GM12872 (cell line): ENCODE measurements around the gene RNF225.

Experiments
- TF ChIP-seq, protein P1 (sequence below): IDR thresholded peaks from 3 replicates; pipeline ENCODE4 v1.5.1; 2011; ENCODE audit warnings: low read depth, mild to moderate bottlenecking, low read length, moderate library complexity; ENCODE audit not compliant: insufficient read depth

Gene RNF225

DNA sequence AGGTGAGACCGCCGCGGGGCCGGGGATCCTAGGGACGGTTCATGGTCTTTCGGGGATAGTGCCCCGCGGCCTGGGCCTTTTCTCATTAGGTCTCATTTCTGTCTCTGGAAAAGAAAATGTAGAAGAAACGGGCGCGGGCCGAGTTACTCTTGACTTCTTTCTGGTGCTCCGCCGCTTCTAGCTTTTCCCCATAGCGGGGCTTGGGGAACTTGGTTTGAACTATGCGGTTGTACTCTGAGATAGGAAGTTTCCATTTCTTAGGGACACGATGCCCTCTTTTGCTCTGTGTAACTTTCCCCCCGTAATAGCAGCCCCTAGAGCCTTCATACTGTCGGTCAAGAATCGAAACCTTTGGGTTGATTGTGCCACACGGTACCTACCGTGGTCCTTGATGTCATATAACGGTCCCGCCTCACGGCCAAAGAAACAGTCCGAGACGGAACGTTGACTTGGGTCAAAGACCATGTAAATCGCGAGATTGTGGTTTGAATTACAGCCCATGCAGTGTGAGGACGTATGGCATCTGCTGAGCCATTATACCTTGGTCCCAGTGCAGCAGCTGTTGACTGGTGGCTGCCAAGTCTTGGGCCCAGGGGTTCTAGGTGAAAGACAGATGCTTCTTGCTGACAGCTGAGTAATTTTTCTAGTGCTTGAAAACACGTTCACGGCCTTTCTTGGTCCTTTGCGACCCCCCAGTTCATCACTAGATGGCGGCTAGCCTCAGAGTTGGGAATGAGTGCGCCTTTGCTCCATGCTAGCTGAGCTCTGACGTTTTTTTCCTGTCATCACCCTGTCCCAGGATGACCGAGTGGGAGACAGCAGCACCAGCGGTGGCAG lies 7.9 kb upstream of the RNF225 start:
- TF ChIP-seq, protein P1, sequence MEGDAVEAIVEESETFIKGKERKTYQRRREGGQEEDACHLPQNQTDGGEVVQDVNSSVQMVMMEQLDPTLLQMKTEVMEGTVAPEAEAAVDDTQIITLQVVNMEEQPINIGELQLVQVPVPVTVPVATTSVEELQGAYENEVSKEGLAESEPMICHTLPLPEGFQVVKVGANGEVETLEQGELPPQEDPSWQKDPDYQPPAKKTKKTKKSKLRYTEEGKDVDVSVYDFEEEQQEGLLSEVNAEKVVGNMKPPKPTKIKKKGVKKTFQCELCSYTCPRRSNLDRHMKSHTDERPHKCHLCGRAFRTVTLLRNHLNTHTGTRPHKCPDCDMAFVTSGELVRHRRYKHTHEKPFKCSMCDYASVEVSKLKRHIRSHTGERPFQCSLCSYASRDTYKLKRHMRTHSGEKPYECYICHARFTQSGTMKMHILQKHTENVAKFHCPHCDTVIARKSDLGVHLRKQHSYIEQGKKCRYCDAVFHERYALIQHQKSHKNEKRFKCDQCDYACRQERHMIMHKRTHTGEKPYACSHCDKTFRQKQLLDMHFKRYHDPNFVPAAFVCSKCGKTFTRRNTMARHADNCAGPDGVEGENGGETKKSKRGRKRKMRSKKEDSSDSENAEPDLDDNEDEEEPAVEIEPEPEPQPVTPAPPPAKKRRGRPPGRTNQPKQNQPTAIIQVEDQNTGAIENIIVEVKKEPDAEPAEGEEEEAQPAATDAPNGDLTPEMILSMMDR: no peak

DNA sequence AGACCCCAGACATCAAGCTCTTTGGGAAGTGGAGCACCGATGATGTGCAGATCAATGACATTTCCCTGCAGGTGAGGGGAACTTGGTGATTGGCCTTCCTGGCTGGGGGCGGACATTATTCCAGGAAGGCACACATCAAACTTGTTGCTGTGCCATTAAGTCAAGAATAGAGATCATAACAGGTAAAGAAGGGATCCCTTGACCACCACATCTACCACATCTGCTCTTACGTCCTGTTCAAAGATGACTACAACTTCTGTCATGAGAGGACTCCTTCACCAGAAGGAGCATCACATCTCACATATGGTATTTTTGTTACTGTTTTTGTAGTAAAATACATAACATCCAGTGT lies 7.3 kb upstream of the RNF225 start:
- TF ChIP-seq, protein P1: no peak

DNA sequence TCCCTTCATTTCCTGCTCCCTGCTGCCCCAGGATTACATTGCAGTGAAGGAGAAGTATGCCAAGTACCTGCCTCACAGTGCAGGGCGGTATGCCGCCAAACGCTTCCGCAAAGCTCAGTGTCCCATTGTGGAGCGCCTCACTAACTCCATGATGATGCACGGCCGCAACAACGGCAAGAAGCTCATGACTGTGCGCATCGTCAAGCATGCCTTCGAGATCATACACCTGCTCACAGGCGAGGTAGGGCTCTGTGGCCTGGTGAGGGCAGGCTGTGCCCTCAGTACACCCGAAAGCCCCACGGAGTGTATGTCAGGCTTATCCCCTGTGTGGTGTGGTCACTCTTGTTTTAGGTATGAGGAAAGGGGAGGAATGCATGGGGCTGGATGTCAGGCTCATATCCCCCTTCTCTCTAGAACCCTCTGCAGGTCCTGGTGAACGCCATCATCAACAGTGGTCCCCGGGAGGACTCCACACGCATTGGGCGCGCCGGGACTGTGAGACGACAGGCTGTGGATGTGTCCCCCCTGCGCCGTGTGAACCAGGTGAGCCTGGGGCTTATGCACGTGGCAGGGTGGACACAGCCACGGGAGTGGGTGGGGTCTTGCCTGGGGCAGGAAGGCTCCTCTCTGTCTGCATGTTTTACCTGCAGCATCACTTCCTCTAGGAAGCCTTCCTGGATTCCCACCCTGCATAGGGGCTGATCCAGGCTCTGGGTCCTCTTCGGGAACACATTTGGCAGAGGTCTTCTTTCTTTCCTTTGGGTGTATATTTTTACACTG lies 2.3 kb upstream of the RNF225 start:
- TF ChIP-seq, protein P1: no peak

DNA sequence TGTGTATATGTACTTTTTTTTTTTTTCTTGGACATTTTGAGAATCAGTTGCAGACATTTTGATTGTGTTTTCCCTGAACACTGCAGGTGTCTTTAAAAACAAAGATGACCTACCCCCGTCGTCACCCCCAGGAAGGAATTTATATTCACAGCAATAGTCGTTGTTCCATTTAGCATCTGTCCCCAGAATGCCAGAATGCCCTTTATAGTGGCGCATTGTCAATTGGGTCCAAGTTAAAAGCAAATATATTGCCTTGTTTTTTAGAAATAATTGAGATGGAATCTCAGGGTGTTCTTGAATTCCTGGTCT lies 1.8 kb upstream of the RNF225 start:
- TF ChIP-seq, protein P1: no peak

DNA sequence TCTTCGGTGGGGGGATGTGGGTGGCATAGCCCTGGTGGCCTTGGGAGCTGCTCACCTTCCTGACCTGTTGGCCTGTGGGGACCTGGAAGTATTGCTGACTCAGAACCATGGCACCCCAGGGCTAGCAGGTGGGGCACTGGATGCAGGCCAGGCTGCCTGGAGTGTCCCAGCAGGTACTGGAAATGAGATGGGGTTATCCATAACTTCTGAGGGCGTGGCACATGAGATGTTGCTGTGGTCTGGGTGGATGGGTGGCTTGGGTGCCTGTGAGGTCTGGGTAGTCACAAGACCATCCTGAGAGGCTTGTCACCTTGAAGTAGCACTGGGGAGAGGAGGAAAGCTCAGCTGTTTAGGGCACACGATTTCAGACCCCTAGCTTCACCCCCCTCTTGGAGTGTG lies 636 bp upstream of the RNF225 start:
- TF ChIP-seq, protein P1: no peak

DNA sequence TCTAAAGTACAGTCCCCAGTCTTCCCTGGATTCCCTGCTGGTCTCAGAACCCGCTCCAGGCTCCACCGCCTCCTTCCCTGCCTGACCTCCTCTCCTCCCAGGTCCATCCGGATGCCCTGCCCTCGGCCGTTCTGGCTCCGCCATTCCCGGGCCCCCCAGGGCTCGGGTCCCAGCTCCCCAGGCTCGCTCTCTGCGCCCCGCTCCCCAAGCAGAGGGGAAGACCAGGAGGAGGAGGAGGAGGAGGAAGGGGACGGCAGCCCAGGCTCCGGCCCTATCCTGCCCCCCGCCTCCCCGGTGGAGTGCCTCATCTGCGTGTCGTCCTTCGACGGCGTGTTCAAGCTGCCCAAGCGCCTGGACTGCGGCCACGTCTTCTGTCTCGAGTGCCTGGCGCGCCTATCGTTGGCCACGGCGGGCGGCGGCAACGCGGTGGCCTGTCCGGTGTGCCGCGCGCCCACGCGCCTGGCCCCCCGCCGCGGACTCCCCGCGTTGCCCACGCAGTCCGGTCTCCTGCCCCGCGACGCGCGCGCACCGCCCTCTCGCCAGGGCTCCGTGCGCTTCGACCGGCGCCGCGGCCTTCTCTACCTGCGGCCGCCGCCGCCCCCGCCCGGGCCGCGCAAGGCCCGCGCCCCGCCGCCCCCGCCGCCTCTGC lies 647 bp downstream of the RNF225 start:
- TF ChIP-seq, protein P1: no peak
